Mesenteric fat pad (tissue), 1 donor: Measurements from ENCODE around the gene CDH7. TPM values are rescaled to one million over a fixed set of nuclear protein-coding genes. Genes with fewer than 3 reads are reported as not detected.

Experiments
- DNase-seq: peaks from one replicate; pipeline ENCODE4 v3.0.0-alpha.2; 2020; ENCODE audit warnings: low spot score
- total RNA-seq: library from RNA; stranded (reverse); fragmentation: NEBNext Ultra II Directional; extraction: Animal tissue kit (Norgen Biotek cat#: 25700); gene quantifications from one replicate; pipeline ENCODE4 v1.2.1, GENCODE V29; 2021
- donor health status: DM: yes; HTN: yes; CAD: no.

The CDH7 gene
- total RNA-seq, 1 donor from 2014 or later = not detected

DNA sequence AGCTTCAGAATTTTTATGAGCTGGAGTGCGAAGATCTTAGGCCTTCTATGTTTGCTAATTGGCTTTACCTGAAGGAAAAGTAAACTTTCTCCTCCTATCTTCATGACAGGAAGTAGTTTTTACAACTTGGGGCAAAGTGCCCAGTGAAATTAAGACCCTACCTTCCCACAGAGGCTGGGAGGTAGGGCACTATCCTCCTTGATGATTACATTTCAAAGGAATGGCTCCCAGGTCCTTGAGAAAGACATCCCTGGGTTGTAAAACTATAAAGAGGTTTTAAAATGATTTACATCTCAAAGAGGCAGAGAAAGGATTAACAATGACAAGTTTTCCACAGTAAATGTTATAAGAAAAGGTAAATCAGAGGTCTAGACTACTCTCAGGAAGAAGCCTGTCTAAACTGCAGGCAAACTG is 155.8 kb downstream of the CDH7 start:
- no peak for DNase-seq

DNA sequence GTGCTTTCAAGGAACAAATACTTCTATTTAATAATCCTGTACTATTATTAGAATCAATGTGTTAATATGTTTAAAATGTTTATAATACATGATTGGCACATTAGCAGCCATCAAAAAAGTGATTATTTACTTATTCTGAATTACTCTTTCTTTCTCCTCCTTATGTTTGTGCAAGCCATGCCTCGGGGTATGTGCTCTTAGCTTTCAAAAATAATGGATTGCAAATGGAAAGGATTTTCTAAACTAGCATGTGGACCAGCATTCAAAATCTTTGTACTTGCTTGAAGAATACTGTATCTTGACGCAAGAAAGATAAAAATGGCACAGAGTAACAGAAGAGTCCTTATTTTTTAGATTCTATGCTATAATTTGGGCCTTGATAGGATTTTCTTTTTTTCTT is 156.5 kb downstream of the CDH7 start:
- DNase-seq = no peak

- DNase-seq = no peak
These were observed 168.2 kb downstream of the CDH7 start for GRCh38 chr18:65919018-65919417.

DNA sequence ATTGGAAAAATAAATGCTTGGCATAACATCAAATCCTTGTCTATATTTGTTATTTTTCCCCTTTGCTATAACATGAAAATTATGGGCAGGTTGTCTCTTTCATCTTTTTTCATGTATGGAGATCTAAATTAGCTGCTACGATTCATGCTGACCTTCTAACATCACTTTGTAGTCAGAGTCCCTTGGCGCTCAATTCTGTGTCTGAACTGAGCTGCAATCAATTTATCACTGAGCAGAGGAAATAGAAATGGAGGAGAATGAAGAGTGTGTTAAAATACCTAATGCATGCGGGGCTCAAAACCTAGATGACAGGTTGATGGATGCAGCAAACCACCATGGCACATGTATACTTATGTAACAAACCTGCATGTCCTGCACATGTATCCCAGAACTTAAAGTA is 168.9 kb downstream of the CDH7 start:
- DNase-seq = no peak

DNA sequence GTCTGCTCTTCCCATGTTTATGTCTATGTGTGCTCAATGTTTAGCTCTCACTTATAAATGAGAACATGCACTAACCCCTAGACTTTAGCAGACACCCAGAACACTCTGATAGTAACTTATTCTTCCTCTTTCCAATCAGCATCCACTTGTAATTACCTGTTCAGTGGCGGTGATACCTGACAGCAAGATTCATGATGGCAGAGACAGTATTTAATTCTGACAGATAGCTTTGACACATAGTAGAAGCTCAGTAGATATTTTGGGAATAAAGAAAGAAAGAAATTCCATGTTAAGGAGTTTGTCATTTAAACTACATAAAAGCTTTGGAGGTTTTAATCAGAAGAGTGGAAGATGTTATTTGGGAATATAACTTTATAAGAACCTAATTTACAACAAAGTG is 171.3 kb downstream of the CDH7 start:
- DNase-seq = no peak

GRCh38 chr18:65924904-65925303 is 174.1 kb downstream of the CDH7 start:
- no peak for DNase-seq

DNA sequence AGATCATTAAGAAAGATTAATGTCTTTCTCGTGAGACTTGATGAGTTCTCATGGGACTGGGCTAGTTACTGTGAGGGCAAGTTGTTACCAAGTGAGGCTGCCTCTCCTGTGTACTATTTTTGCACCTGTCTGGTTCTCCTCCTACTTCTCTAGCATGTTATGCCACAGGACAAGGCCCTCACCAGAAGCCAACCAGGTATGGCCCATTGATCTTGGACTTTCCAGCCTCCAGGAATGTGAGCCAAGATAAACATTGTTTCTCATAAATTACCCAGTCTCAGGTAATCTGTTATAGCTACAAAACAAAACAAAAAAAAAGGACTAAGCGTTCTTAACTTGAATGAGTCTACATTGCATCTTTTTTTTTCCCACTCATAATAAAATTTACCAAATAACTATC is 184.1 kb downstream of the CDH7 start:
- DNase-seq = no peak

GRCh38 chr18:65936678-65937077 is 185.9 kb downstream of the CDH7 start:
- DNase-seq = no peak

- no peak for DNase-seq
These were observed 186.4 kb downstream of the CDH7 start for GRCh38 chr18:65937180-65937579.

DNA sequence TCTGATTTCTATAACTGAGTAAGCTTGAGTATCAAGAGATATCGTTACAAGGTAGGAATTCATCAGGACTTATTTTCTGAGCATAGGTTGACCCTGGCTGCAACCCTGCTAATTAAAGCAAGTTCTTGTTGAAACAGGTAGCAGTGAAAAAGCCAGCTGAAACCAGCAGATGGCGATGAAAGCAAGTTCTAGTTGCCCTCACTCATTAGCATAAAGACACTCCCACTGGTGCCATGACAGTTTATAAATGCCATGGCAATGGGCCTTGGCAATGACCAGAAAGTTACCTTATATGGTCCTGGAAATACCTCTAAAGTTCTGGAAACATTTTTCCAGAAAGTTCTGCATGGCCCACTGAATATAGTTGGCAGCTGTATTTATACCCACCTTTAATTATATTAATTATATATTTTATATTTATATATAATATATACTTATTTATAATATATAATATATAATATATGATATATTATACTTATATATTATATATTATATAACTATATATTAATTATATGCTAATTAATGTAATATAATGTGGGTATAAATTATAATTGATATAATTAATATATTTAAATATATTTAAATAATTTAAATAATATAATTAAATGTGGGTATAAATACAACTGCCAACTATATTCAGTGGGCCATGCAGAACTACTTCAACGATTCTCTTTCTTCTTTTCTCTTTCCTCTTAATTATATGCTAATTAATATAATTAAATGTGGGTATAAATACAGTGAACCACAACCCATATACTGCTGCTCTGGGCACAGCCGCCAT is 188.0 kb downstream of the CDH7 start:
- no peak for DNase-seq
